Central memory CD8-positive, alpha-beta T cell (primary cell): ENCODE data around the gene APP.
A peak's percentile ranks its signal among the peaks of the same experiment; 100 is the strongest.

Experiments
- ATAC-seq: fragments of 150-1000 bp; cut with Tn5 transposase; replicated peaks from 2 replicates; pipeline ENCODE4 v1.10.0; 2022; ENCODE audit warnings: mild to moderate bottlenecking, moderate FRiP score, moderate number of reproducible peaks; ENCODE audit not compliant: poor library complexity, severe bottlenecking; ENCODE audit errors: extremely low read depth
- DNase-seq, 2 donors: peaks; one replicate each; pipeline ENCODE4 v3.0.0; 2021; ENCODE audit warnings: low spot score in 2 of 2
- H3K27ac Mint-ChIP-seq: one replicate; pipeline ENCODE4 v1.8.0; 2022; ENCODE audit warnings: low read depth, mild to moderate bottlenecking, moderate library complexity, mixed read lengths
- H3K27me3 Mint-ChIP-seq: one replicate; pipeline ENCODE4 v1.8.0; 2022; ENCODE audit warnings: mixed read lengths
- H3K36me3 Mint-ChIP-seq: one replicate; pipeline ENCODE4 v1.8.0; 2022; ENCODE audit warnings: mild to moderate bottlenecking, moderate library complexity, mixed read lengths; ENCODE audit not compliant: insufficient read depth
- H3K4me1 Mint-ChIP-seq: one replicate; pipeline ENCODE4 v1.8.0; 2022; ENCODE audit warnings: mixed read lengths
- H3K4me3 Mint-ChIP-seq: one replicate; pipeline ENCODE4 v1.8.0; 2022; ENCODE audit warnings: mild to moderate bottlenecking, moderate library complexity, mixed read lengths
- H3K9me3 Mint-ChIP-seq: one replicate; pipeline ENCODE4 v1.8.0; 2022; ENCODE audit warnings: mixed read lengths

APP gene

DNA sequence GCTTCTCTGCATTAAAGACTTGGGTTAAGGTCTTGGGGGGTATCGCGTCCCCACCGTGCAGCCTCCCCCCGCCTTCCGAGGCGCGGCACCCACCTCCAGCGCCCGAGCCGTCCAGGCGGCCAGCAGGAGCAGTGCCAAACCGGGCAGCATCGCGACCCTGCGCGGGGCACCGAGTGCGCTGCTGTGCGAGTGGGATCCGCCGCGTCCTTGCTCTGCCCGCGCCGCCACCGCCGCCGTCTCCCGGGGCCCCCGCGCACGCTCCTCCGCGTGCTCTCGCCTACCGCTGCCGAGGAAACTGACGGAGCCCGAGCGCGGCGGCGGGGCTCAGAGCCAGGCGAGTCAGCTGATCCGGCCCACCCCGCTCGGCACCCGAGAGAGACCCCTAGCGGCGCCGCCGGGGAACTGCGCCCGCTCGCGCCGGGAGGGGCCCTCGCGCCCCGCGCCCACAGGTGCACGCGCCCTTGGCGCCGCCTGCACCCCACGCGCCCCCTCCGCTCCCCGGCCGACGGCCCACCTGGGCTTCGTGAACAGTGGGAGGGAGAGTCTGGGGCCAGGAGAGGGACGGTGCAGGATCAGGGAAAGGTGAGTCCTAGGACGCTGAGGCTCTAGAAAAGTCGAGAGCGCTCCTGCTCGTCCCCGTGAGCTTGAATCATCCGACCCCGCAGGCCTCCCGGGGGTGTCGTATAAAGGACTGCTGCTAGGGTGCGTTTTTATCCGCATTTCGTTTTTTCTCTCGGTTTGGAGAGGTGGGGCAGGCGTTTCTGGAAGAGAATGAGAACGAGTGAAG, at the start of gene APP:
APP (minus strand) TSS at position 300 of the 787 bp plus-strand sequence; CDS start at position 150, 150 bp downstream.
- peaks cover 54% of the 10 kb centered on the region for H3K27me3 Mint-ChIP-seq
- H3K27ac Mint-ChIP-seq, result no peak within 1 kb of the TSS
- ATAC-seq (peak; percentile 75), DNase-seq (peak; percentile 64 to 79)
- H3K36me3 Mint-ChIP-seq, result peaks cover 2% of the 10 kb centered on the region
- peaks cover 10% of the 10 kb centered on the region for H3K4me1 Mint-ChIP-seq
- H3K4me3 Mint-ChIP-seq, result peak within 1 kb of the TSS; percentile 82
- H3K9me3 Mint-ChIP-seq, result no peaks in the 10 kb centered on the region

DNA sequence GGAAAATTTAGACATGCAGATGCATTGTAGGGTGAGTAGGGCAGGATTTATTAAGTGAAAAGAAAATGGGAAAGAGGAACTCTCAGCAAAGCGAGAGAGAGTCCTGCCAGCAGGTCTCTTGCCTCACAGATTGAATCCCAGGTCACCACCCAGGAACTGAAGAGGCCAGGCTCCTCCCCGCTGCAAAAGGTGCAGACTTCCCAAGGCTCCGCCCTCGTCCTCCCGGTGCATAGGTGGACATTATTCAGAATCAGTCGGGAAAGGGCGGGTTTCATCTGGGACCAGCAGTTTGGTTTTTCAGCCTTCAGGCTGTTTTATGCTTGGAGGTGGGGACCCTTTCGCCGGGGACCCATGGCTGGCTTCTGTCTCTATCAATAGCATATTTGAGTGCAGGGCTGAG, 41.6 kb upstream of the APP start:
- ATAC-seq (no peak), DNase-seq (no peak)
- Mint-ChIP-seq H3K9me3 (peaks cover 11% of the 10 kb centered on the region), H3K36me3 (no peaks in the 10 kb centered on the region), H3K4me1 (no peaks in the 10 kb centered on the region), H3K27me3 (no peaks in the 10 kb centered on the region), H3K4me3 (no peak overlapping the region), H3K27ac (no peak overlapping the region)

DNA sequence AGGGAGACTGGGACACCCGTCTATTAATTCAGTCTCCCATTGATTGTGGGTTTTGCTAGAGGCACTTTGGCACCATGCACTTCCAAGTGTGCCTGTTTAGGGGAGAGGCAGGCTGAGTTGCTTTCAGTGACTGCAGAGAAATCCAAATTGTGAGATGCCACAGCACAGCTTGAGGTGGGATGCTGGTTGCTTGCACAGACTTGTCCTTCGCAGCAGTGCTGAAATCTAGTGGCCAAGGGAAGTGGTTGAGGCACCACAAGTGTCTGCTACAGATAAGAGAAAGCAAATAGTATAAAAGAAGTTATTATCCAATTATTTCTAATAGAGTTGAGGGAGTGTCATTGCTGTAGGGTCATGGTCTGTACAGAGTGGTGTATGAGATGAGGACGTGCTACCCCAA, 40.0 kb upstream of the APP start:
- H3K4me3 Mint-ChIP-seq, result no peak overlapping the region
- H3K36me3 Mint-ChIP-seq, result no peaks in the 10 kb centered on the region
- H3K9me3 Mint-ChIP-seq, result peaks cover 3% of the 10 kb centered on the region
- ATAC-seq (no peak), DNase-seq (no peak)
- H3K4me1 Mint-ChIP-seq, result no peaks in the 10 kb centered on the region
- H3K27me3 Mint-ChIP-seq, result no peaks in the 10 kb centered on the region
- no peak overlapping the region for H3K27ac Mint-ChIP-seq

DNA sequence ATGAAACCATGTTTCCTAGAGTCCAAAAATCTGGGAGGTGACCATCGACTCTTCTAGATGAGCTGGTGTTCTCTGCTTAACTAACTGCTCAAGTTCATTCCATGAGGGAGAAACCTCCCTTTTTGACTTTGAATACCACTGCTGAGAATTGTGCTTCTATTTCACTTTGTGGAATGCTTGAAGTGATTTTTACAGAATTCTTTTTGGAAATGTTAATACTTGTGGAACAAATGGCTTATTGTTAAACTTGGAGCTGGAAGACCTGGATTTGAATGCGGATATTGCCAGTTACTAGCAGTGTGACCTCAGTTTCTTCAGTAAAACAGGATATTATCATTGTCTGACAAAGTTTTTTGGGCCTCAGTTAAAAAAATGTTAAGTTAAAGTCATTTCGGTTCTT, 36.5 kb upstream of the APP start:
- Mint-ChIP-seq H3K27me3 (no peaks in the 10 kb centered on the region), H3K4me1 (no peaks in the 10 kb centered on the region), H3K4me3 (no peak overlapping the region), H3K9me3 (peaks cover 3% of the 10 kb centered on the region), H3K27ac (no peak overlapping the region), H3K36me3 (no peaks in the 10 kb centered on the region)
- ATAC-seq (no peak), DNase-seq (no peak)

DNA sequence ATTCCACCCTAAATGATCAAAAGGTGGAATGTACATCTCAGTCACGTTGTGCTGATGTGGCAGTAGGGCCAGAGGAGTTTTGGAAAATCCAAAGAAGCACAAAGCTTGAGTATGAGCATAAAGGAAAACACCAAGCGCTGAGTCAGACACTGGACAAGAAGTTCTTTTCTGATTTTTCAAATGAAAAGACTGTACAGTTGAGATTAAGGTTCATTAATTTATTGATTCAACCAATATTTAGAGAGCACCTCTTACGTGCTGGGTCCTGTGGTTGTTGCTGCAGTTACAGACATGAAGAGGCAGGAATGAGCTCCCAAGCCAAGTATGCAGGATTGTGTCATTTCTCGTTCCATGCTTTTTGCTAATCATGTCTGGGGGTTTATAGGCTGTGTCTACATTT, 28.9 kb upstream of the APP start:
- ATAC-seq, result no peak
- no peaks in the 10 kb centered on the region for H3K4me1 Mint-ChIP-seq
- no peaks in the 10 kb centered on the region for H3K36me3 Mint-ChIP-seq

DNA sequence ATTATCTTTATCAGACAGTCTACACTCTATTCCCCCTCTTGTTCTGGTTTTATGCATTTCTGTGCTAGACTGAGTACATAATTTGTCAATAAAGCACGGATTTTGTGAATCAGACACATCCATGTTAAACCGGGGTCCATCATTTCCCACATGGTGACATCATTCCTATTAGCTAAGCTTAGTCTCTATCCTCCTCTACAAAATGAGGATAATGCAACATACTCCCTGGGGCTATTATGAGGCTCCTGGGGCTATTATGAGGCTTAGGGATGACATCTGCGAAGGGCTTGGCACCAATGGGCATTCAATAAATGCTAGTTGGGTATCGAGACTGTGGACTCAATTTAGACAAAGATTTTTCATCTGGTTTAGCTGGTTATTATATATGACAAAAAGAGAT, 25.1 kb upstream of the APP start:
- H3K4me3 Mint-ChIP-seq, result no peak overlapping the region
- no peaks in the 10 kb centered on the region for H3K36me3 Mint-ChIP-seq
- ATAC-seq, result no peak
- no peak overlapping the region for H3K27ac Mint-ChIP-seq
- DNase-seq, result no peak
- no peaks in the 10 kb centered on the region for H3K27me3 Mint-ChIP-seq
- H3K9me3 Mint-ChIP-seq, result peaks cover 5% of the 10 kb centered on the region
- H3K4me1 Mint-ChIP-seq, result no peaks in the 10 kb centered on the region

More for the DNA sequence above, 28.9 kb upstream of the APP start:
- Mint-ChIP-seq H3K27me3 (no peaks in the 10 kb centered on the region), H3K4me3 (no peak overlapping the region), H3K27ac (no peak overlapping the region), H3K9me3 (no peaks in the 10 kb centered on the region)
- no peak for DNase-seq

DNA sequence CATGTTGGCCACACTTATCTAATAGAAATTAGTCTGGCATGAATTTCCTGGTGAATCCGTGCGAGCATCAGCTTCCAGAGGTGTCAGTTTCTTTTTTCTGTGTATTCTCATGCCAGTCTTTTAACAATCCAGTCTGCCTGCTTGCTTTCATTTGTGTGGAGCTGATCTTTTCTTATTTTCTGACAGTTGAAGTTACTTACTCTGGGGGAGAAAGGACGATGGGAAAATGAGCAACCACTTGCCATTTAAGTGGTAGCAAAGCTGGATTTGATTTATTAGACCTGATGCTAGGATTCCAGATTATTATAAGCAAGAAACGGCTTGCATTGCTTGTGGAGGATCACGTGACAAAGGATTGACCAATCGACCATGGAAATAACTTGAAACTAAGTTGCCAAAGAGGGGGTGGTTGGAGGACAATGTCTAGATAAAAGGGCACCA, 24.3 kb upstream of the APP start:
- Mint-ChIP-seq H3K27ac (no peak overlapping the region), H3K4me3 (no peak overlapping the region), H3K36me3 (no peaks in the 10 kb centered on the region), H3K4me1 (no peaks in the 10 kb centered on the region), H3K9me3 (peaks cover 5% of the 10 kb centered on the region), H3K27me3 (no peaks in the 10 kb centered on the region)
- DNase-seq (no peak), ATAC-seq (no peak)

DNA sequence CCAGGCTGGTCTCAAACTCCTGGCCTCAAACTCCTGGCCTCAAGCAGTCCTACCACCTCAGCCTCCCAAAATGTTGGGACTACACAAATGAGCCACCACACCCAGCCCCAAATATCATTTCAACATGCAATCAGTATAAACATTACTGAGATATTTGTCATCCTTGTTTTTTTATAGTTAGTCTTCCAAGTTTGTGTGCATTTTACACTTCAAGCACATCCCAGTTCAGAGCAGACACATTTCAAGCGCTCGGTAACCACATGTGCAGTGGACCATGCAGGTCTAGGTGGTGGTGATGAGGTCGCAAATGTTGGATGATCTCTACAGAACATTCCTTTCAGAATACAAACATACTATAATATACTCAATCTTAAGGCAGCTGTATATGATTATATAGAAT, 23.8 kb upstream of the APP start:
- Mint-ChIP-seq H3K4me1 (no peaks in the 10 kb centered on the region), H3K27ac (no peak overlapping the region), H3K9me3 (peaks cover 5% of the 10 kb centered on the region), H3K27me3 (no peaks in the 10 kb centered on the region), H3K36me3 (no peaks in the 10 kb centered on the region), H3K4me3 (no peak overlapping the region)
- DNase-seq (no peak), ATAC-seq (no peak)

DNA sequence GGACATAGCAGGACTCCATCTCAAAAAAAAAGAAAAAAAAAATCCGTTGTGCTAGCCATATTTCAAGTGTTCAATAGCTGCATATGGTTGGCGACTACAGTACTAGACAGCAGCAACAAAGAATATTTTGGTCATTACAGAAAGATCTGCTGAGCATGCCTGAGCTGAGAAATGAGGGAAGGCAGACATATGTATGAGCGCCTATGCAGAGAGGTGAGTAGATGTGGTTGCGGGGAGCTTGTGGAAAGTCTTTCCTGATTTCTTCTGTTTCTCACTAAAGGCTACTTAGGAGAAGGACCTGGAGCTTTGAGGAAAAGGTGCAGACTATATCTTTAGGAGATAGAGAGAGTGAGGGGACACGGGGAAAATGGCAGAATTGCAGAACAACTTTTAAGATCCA, 21.0 kb upstream of the APP start:
- H3K27me3 Mint-ChIP-seq, result no peaks in the 10 kb centered on the region
- no peaks in the 10 kb centered on the region for H3K36me3 Mint-ChIP-seq
- H3K4me3 Mint-ChIP-seq, result no peak overlapping the region
- DNase-seq (no peak), ATAC-seq (no peak)
- H3K27ac Mint-ChIP-seq, result no peak overlapping the region
- H3K9me3 Mint-ChIP-seq, result peaks cover 5% of the 10 kb centered on the region
- no peaks in the 10 kb centered on the region for H3K4me1 Mint-ChIP-seq

DNA sequence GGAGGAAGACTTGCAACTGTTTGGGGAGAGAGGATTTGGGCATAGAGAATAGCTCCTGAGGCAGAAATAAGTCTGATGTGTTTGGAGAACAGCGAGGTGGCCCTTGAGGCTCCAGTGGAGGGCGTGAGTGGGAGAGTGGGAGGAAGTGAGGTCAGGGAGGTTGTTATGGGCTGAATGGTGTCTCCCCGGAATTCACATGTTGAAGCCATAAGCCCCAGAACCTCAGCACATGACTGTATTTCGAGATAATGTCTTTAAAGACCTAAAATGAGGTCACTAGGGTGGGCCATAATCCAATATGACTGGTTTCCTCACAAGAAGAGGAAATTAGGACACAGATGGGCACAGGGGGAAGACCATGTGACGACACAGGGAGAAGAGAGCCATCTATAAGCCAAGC, 17.9 kb upstream of the APP start:
- H3K27ac Mint-ChIP-seq, result no peak overlapping the region
- DNase-seq, result no peak

DNA sequence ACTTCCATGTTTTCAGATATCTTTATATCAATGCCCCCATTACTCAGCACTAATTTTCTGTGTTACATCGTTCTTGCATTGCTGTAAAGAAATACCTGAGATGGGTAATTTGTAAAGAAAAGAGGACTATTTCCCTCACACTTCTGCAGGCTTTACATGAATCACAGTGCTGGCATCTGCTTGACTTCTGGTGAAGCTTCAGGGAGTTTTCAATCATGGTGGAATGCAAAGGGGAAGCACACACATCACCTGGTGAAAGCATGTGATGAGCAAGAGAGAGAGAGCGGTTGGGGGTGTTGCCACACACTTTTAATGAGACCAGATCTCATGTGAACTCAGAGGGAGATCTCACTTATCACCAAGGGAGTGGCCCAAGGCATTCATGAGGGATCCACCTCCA, 14.9 kb upstream of the APP start:
- no peak for DNase-seq
- H3K27me3 Mint-ChIP-seq, result no peaks in the 10 kb centered on the region
- H3K36me3 Mint-ChIP-seq, result peaks cover 1% of the 10 kb centered on the region
- H3K4me1 Mint-ChIP-seq, result no peaks in the 10 kb centered on the region
- H3K4me3 Mint-ChIP-seq, result no peak overlapping the region
- no peak for ATAC-seq
- peaks cover 6% of the 10 kb centered on the region for H3K9me3 Mint-ChIP-seq
- H3K27ac Mint-ChIP-seq, result no peak overlapping the region

More for the DNA sequence above, 17.9 kb upstream of the APP start:
- H3K36me3 Mint-ChIP-seq, result peaks cover 1% of the 10 kb centered on the region
- no peaks in the 10 kb centered on the region for H3K27me3 Mint-ChIP-seq
- H3K9me3 Mint-ChIP-seq, result peaks cover 10% of the 10 kb centered on the region
- no peaks in the 10 kb centered on the region for H3K4me1 Mint-ChIP-seq
- H3K4me3 Mint-ChIP-seq, result no peak overlapping the region
- no peak for ATAC-seq

DNA sequence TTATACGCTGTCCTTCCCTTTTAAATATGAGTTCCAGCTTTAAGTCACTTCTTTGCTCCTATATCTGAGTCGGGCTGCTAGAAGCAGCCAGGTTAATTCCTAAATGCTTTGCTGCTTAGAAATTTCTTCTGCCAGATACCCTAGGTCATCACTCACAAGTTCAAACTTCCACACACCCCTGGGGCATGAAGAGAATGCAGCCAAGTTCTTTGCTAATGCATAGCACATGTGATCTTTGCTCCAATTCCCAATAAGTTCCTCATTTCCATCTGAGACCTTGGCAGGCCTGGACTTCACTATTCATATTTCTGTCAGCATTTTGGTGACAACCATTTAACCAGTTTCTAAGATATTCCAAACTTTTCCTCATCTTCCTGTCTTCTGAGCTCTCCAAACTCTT, 14.5 kb upstream of the APP start:
- no peak for ATAC-seq
- H3K27ac Mint-ChIP-seq, result no peak overlapping the region
- H3K27me3 Mint-ChIP-seq, result no peaks in the 10 kb centered on the region
- H3K4me1 Mint-ChIP-seq, result no peaks in the 10 kb centered on the region
- DNase-seq, result no peak
- peaks cover 1% of the 10 kb centered on the region for H3K36me3 Mint-ChIP-seq
- peaks cover 6% of the 10 kb centered on the region for H3K9me3 Mint-ChIP-seq
- H3K4me3 Mint-ChIP-seq, result no peak overlapping the region

DNA sequence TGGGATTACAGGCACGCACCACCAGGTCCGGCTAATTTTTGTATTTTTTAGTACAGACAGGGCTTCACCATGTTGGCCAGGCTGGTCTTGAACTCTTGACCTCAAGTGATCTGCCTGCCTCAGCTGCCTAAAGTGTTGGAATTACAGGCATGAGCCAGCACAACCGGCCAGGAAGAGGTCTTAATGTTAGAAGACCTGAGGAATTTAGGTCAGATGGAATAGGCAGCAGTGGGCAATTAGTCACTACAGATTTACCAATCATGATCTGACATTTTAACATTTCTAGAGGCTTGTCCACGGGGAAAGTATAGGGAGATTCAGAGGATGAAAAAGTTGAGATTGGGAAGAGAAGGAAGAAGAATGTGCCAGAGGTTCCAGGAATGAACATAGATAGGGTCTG, 8.9 kb upstream of the APP start:
- H3K4me3 Mint-ChIP-seq, result no peak overlapping the region
- H3K27me3 Mint-ChIP-seq, result peaks cover 3% of the 10 kb centered on the region
- no peaks in the 10 kb centered on the region for H3K4me1 Mint-ChIP-seq
- peaks cover 1% of the 10 kb centered on the region for H3K36me3 Mint-ChIP-seq
- H3K9me3 Mint-ChIP-seq, result peaks cover 6% of the 10 kb centered on the region
- no peak for DNase-seq
- no peak for ATAC-seq
- H3K27ac Mint-ChIP-seq, result no peak overlapping the region
